OCI-LY1 (cell line): ENCODE measurements around the gene C12orf43.

Source experiments
- CTCF ChIP-seq: fragments of 200-600 bp; sonication (generic), shearing (Covaris generic); IDR thresholded peaks from 2 replicates; pipeline ENCODE4 v1.5.1; 2017; ENCODE audit warnings: mild to moderate bottlenecking, antibody characterized with exemption, low read length, moderate library complexity, mixed read lengths
- EZH2 ChIP-seq: fragments of 200-600 bp; sonication (generic), shearing (Covaris generic); IDR thresholded peaks from 2 replicates; pipeline ENCODE4 v1.8.0; 2017; ENCODE audit warnings: borderline replicate concordance, mixed run types, mild to moderate bottlenecking, antibody characterized with exemption, low read length, moderate library complexity, mixed read lengths

DNA sequence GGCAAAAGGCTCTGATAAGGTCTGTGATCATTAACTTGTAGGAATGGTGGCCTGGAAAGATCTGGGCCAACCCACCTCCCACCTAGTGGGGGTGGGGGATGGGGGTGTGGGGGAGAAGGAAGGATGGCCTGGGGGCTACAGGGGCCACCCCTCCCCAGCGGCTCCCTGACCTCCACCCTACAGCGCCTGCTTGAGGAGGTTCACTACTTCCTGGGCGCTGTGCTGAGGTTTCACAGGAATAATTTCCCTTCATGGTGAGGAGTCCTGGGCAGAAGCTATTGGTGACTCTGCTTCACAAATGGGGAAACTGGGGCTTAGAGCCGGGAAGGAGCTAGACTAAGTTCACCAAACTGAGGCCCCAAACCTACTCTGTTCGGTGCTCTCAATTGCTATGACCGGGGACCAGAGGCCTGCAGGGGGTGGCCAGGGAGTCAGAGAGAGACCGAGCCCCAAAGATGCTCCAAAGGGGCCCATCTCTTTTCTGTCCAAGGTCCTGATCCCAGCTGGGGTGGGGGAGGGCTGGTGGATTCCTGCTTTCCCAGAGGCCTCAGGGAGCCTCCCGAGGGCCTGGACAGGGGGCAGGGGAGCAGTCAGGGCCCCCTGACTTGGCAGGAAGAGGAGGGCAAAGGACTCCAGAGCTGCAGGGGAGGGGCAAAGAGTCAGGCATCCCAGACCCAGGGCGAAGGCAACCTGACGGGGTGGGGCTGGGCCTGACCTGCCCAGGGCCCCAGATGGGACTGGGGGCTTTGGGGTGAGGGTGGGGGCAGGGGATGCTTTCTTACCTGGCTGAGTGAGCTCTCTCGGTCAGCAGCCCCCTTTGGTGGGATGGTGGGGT lies 36.2 kb downstream of the C12orf43 start:
- TF ChIP-seq CTCF (no peak), EZH2 (no peak)
